Activated CD4-positive, alpha-beta T cell treated with anti-CD3 and anti-CD28 coated beads for 4 hours (primary cell): ENCODE measurements around the gene SLX4IP.

ENCODE experiments used
- DNase-seq, 2 donors: peaks; one replicate each; pipeline ENCODE4 v3.0.0-alpha.2; 2020

Gene SLX4IP

DNA sequence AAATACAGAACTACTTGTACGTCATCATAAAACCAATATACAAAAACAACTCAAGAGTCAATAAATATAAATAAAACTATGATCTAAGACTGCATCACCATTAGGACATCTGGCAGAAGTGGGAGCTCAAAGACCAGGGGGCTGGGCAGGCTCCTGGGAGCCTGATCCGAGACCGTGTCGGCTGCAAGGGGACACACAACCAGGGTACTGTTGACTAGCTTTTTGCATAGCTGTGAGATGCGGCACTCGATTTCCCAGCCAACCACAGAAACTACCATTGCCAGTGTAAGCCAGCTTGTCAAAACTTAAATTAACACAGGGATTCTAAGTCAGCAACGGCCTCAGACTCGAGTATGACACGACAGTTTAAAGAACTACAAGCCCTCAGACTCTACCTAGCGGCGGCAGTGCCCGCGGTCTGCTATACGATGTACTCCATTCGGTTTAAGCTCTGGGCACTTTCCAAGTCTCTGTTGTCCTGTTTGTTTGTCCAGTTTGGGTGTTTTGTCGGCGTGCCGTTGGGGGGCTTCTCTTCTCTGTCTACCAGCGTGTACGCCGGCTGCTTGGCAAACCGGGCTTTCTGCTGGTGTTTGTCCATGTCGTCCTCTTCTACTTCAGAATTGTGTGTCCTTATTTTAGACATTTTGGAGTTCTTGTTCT lies 204.1 kb downstream of the SLX4IP start:
- no peak for DNase-seq

GRCh38 chr20:10639737-10640556 lies 204.8 kb downstream of the SLX4IP start:
- DNase-seq = no peak

GRCh38 chr20:10640897-10641296 lies 205.8 kb downstream of the SLX4IP start:
- DNase-seq = no peak

DNA sequence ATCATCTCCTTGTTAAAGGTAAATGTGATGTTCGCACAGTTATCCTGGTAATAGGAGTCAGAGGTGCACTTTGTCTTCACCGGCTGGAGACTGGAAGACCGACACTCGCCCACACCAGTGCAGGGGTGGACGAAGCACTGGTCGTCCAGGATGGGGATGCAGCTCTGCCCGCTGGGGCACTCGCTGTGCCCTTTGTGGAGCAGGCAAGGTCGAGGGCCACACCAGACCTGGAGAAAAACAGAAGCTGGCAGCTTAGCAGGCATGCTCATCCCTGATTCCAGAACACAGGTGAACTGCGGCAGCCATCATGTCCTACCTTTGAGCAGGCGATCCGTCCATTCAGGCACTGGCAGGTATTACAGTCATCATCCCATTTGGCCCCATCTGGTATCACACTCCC lies 206.4 kb downstream of the SLX4IP start:
- no peak for DNase-seq

GRCh38 chr20:10641893-10642292 lies 206.8 kb downstream of the SLX4IP start:
- no peak for DNase-seq

DNA sequence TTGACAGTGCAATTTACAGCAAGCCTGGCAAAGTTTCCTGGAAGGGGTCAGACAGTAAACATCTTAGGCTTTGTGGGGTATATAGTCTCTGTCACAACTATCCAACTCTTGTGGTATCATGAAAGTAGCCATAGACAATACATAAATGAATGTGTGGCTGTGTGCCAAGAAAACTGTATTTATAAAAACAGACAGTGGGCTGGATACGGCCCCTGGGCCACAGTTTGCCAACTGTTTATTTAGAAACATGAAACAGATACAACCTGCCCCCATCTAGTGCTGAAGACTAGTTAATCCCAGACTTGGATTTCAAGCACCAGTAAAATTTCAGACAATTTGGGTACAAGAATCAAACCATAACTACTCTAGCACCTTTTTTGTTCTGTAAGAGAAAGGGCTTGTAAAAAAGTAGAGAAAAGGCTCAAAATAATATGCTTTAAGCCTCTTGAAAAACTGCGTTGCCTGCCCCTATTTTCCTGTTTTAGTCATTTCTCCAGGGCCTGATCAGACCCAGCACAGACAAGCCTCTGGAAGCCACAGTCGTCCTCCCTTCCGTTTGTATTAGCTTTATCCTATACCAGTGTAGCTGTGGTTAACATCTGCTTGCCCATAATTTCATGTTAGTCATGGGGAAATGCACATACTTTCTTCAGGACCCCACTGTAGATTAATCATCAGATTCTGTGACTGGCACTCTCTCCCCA lies 207.9 kb downstream of the SLX4IP start:
- no peak for DNase-seq

DNA sequence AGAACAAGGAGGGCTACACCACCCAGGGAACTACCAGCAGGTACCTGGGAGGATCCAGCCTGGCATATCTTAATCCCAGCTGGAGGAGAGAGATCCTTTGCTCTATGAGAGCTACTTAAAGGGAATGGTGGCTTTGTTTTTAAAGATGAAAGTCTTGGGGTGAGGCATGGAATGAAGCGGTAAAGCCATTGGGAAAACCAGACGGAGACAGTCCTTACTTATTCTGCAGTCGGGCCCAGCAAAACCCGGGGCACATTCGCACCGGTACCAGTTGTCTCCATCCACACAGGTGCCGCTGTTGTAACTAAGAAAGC lies 208.4 kb downstream of the SLX4IP start:
- no peak for DNase-seq

GRCh38 chr20:10644458-10645204 lies 209.5 kb downstream of the SLX4IP start:
- DNase-seq = no peak

- no peak for DNase-seq
Measured at GRCh38 chr20:10645205-10645570, 210.1 kb downstream of the SLX4IP start.

GRCh38 chr20:10646006-10646405 lies 210.9 kb downstream of the SLX4IP start:
- DNase-seq = no peak

GRCh38 chr20:10646886-10647420 lies 211.8 kb downstream of the SLX4IP start:
- DNase-seq = no peak

DNA sequence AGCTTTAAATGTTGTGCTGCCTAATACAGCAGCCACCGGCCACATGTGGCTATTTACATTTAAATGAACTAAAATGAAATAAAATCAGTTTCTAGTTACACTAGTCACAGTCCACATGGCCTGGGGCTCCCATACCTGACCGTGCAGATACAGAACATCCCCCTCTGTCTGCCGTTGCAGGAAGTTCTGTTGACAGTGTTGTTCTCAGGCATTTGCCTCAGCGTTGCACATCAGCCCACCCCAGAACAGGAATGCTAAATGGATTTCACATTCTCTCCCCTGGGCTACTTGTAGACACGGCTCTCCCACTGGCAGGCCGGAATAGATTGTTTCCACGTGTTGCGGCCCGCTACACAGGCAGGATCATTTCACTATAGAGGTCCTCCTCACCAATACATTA lies 212.4 kb downstream of the SLX4IP start:
- DNase-seq = no peak

- DNase-seq = no peak
Measured at GRCh38 chr20:10647909-10648308, 212.8 kb downstream of the SLX4IP start.

GRCh38 chr20:10648651-10649050 lies 213.5 kb downstream of the SLX4IP start:
- DNase-seq = no peak

DNA sequence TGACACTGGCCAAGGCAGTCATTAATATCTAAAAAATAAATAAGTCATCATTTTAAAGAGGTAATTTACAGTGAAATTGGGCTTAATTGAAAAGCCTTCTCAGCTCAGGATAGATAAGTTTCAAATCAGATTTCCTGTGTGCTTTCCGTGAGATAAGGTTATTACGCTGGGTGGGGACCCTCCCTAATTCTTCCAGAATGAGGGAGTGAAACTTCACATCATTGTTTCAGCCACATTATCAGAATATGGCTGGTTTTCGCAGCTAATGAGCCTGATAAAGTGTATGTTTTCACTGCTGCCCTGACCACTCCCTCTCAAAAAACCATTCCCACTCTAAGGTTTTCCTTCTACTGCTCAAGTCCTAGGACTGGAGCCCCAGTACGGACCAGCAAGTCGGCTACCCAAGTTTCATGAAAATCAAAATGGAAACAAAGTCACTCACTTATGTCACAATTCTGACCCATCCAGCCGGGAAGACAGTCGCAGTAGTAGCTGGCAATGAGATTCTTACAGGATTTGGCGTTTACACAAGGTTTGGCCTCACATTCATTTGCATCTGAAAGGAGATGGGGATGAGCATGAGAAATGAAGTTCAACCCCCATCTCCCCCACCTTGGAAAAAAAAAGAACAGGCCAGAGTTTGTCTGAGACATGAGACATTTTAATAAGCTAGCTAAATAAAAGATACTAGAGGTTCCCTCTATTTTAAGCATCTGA lies 214.1 kb downstream of the SLX4IP start:
- no peak for DNase-seq

GRCh38 chr20:10649797-10650160 lies 214.7 kb downstream of the SLX4IP start:
- no peak for DNase-seq

- DNase-seq = no peak
Measured at GRCh38 chr20:10651227-10651990, 216.3 kb downstream of the SLX4IP start.

GRCh38 chr20:10652185-10652584 lies 217.1 kb downstream of the SLX4IP start:
- DNase-seq = no peak

DNA sequence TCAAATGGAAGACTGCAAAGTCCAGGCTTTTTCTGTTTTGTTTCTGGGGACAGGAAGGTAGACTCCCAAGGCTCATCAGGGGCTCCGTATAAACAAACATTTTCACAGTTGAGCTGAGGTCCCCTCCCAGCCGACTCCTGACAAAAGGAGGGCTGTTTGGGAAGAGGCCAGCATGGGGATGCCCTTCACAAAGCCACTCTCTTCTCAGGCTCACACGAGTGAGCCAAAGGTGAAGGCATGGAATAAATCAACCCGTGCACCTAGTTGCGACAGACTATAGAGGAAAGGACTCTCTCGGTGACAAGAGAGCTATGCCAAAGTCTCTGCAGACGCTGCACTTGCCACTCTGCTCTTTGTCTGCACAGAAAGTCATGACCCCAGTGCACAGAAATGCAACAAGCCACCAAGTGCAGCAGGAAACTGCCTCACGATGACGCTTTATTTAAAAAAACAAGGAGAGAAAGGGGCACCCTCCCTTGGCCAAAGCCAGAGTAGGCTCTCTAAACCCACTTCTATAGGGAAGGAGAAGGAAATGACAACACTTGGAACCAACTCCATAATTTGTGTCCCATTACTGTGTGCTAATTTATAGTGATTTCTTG lies 217.7 kb downstream of the SLX4IP start:
- no peak for DNase-seq

- no peak for DNase-seq
Measured at GRCh38 chr20:10653599-10654249, 218.6 kb downstream of the SLX4IP start.

DNA sequence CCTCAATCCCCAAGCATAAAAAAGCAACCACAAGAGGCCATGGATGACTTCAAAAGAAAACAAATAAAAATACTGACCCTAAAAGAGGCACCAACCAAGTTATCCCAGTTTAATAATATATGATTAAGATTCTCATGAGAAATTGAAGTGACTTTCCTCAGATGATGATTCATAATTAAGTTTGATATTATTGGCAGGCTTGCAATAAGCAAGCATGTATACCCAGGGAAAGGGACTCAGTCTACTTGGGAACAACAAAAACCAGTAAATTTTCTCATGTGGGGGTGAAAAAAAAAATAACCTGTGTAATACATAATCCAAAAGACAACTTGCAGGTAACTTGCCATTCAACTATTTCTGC lies 219.1 kb downstream of the SLX4IP start:
- DNase-seq = no peak
